DMS153 (cell line): ENCODE results near the gene FAM13C.
"Not testable (repeated sequence)": the region's sequence is repeated elsewhere in the genome, so short reads cannot be mapped to it uniquely, and the experiment has no call there.

Experiments
- DNase-seq: peaks from one replicate; lab custom pipeline; 2025; lab: John Stamatoyannopoulos, UW

Gene FAM13C

GRCh38 chr10:59362144-59362958 lies at the start of gene FAM13C:
TSS of gene FAM13C (minus strand) at chr10:59362549. CDS start at chr10:59362460, 89 bp downstream.
- DNase-seq = peak; percentile 71

GRCh38 chr10:59405235-59405634 lies 42.9 kb upstream of the FAM13C start:
- DNase-seq = no peak

GRCh38 chr10:59400214-59400613 lies 37.9 kb upstream of the FAM13C start:
- DNase-seq = no peak

GRCh38 chr10:59399329-59399728 lies 37.0 kb upstream of the FAM13C start:
- DNase-seq = not testable (repeated sequence)

GRCh38 chr10:59397961-59398360 lies 35.6 kb upstream of the FAM13C start:
- DNase-seq = no peak

GRCh38 chr10:59395984-59396383 lies 33.6 kb upstream of the FAM13C start:
- DNase-seq = no peak

- no peak for DNase-seq
Measured at GRCh38 chr10:59393349-59393748, 31.0 kb upstream of the FAM13C start.

GRCh38 chr10:59391060-59391459 lies 28.7 kb upstream of the FAM13C start:
- no peak for DNase-seq

- no peak for DNase-seq
Measured at GRCh38 chr10:59388671-59388976, 26.3 kb upstream of the FAM13C start.

- DNase-seq = no peak
Measured at GRCh38 chr10:59387951-59388670, 25.8 kb upstream of the FAM13C start.

- no peak for DNase-seq
Measured at GRCh38 chr10:59384761-59385160, 22.4 kb upstream of the FAM13C start.

- no peak for DNase-seq
Measured at GRCh38 chr10:59383908-59384307, 21.6 kb upstream of the FAM13C start.

GRCh38 chr10:59383436-59383835 lies 21.1 kb upstream of the FAM13C start:
- no peak for DNase-seq

- DNase-seq = no peak
Measured at GRCh38 chr10:59382831-59383295, 20.5 kb upstream of the FAM13C start.

- DNase-seq = no peak
Measured at GRCh38 chr10:59381687-59382086, 19.3 kb upstream of the FAM13C start.

- DNase-seq = no peak
Measured at GRCh38 chr10:59376846-59377245, 14.5 kb upstream of the FAM13C start.

- DNase-seq = no peak
Measured at GRCh38 chr10:59375990-59376389, 13.6 kb upstream of the FAM13C start.

GRCh38 chr10:59374916-59375315 lies 12.6 kb upstream of the FAM13C start:
- no peak for DNase-seq

- DNase-seq = no peak
Measured at GRCh38 chr10:59373071-59373470, 10.7 kb upstream of the FAM13C start.

GRCh38 chr10:59372543-59372942 lies 10.2 kb upstream of the FAM13C start:
- no peak for DNase-seq

- DNase-seq = no peak
Measured at GRCh38 chr10:59366290-59366689, 3.9 kb upstream of the FAM13C start.

- DNase-seq = no peak
Measured at GRCh38 chr10:59363446-59363958, 1.2 kb upstream of the FAM13C start.

- DNase-seq = peak; percentile 81
Measured at GRCh38 chr10:59362959-59363381, 621 bp upstream of the FAM13C start.
